ENCODE measurements around the gene LINGO4.
"Not testable (repeated sequence)": the region's sequence is repeated elsewhere in the genome, so short reads cannot be mapped to it uniquely, and the experiment has no call there.

Gene LINGO4

DNA sequence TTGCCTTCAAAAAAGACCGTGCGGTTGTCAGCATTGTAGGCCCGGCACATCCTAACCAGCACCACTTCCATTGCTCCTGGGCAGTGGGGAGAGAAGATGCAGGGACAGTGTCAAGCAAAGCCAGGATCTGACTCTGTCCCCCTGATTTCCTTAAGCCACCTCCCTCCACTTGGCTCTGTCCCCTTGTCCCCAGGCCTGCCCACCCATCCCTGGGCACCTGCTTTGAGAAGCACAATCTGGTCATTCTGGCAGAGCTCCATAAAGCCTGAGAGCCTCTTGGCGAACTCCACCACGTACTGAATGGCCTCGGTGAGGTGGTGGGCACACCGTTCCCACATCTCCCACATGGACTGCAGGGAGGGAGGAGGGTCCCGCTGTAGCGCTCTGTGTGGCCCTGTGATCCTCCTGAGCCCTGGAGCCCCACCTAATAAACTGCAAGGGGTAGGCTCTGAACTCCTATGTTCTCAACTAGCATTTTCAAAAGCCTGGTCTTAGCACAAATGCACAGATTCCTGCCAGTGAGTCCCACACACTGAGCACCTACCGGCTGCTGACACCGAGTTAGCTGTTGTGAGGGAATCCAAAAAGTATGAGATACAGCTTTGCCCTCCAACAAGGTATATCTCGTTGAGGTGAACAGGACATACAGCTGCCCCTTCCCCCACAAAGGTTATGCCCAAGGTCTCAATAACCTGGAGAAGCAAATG, 8.2 kb upstream of the LINGO4 start:
- no peak for DNase-seq

DNA sequence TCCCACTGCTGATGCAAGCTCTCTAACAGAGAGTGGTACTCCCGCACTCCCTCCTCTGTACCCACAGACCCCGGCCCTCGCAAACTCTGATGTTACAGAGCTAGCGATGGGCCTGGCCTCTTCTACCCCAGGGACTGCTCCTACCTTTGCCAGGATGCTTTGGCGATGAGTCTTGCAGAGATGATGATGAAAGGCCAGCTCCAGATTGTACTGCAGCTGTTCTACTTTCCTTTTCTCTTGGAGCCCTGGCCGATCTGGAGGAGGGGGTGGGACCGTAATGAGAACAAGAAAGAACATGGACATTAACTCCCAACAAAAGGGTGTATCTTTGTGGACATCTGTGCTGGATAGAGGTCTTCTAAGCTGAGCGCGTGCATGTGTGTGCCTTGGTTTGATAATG, 6.0 kb upstream of the LINGO4 start:
- no peak for DNase-seq

DNA sequence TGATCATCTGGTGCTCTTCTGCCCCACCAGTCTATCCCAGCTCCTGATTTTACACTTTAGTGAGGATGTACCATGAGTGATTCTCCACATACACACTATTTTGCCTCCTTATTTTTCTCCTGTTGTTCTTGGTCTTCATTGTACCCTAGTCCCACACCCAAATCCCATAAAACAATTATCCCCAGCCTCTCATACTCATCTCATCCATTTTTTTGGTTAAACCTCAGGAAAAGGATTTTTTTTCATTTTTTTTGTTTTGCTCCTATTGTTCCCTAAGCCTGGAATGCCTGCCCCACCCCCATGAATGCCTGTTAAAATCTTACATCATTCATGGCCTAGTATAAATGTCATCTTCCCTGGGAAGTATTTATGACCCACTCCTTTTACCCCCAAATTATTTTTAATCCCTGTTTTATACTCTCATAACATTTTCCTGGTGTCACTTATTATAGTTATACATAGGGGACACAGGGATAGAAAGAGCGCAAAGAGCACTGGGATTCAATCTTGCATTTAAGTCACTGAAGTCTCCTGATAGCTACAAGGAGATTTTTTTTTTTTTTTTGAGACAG, 4.9 kb upstream of the LINGO4 start:
- no peak for DNase-seq

DNA sequence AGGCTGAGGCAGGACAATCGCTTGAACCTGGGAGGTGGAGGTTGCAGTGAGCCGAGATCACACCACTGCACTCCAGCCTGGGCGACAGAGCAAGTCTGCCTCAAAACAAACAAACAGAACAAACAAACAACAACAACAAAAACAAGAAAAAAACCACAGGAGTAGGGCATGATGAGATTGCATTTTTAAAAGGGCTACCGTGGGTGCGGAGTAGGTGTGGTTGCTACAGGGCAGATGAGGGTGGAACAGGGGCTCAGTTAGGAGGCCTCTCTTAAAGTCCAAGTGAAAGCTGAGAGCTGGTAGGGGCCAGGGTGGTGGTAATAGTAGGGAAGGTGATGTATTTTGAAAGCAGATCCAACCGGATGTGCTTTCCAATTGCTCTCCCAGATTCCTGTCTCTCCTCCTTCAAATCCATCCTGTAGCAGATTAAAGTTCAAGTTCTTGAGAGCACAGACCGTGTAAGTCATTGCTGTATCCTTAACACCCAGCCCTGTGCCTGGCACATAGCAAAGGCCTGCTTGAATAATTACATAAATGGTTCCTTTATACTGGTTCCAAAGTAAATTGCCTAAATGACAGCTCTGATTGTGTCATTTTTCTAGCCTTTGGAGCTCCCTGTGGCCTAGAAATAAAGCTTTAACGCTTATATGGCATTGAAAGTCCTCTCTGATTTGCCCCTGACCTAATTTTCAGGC, 4.2 kb upstream of the LINGO4 start:
- no peak for DNase-seq

DNA sequence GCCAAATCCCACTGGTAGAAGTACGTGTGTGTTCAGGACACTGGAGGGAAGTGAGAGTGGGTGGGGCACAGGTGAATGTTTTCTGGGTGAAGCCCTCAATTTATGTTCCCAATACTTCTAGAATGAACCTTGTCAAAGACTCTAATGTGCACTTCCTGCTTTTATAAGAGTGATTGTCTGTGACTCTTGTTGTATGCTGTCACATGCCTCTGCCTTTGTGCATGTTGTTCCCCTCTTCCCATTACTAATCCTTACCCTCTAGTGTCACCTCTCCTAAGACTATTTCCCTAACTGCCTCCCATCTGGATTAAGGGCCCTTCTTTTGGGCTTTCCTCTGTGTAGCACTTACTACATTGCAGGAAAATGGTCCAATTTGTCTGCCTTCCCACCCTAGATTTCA, 2.5 kb upstream of the LINGO4 start:
- no peak for DNase-seq

DNA sequence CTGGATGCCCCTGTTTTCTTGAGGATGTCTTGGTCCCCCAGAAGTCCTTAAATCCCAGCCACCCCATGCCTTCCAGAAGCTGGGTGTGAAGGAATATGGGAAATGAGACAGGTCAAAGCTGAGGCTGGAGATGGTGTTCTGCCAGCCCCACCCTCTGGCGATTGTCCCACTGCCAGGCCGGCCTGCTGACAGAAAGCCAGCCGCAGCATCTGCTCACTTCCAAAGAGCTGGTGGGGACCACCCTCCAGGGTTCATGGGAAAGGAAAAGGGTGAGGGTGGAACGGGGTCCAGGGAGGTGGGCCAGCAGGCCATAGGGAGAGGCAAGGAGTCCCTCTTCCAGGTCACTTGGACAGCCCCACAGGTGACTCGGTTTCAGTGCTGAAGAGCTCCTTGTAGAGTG, 1.9 kb upstream of the LINGO4 start:
- DNase-seq = no peak

DNA sequence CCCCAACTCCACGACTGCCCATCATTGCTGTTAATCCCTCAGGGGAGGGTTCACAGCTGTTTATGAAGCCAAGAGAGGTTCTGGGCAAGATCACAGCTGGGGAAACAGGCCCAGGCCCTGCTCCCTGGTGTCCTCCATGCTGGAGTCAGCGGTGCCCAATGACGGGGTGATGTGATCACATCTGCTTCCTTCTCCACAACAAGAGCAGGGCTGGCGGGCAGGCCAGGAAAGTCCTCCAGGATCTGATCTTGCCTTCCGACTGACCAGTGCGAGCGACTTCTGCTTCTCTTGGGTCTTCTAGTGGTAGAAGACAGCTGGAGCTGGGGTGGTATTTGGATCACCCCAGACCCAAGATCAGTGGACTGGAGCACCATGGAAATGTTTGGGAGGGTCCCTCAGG, 951 bp upstream of the LINGO4 start:
- no peak for DNase-seq

DNA sequence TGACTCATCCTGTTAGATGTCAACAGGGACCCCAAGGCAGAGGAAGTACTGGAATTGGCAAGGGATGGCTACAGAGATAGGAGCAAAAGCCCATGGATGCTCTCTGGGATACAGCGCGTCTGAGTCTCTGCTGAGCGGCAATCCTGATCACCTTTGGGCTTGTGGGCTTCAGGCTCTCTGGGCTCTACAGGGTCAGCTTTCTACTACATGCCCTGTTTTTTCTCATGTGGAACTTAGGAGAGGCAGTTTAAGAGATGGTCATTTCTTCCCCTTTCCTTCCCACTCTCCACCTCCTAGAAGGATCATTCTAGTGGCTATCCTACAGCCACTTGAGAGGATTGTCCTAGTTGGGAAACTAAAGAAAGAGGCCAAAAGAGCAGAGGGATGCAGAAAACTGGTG, 1.3 kb downstream of the LINGO4 start:
- no peak for DNase-seq

DNA sequence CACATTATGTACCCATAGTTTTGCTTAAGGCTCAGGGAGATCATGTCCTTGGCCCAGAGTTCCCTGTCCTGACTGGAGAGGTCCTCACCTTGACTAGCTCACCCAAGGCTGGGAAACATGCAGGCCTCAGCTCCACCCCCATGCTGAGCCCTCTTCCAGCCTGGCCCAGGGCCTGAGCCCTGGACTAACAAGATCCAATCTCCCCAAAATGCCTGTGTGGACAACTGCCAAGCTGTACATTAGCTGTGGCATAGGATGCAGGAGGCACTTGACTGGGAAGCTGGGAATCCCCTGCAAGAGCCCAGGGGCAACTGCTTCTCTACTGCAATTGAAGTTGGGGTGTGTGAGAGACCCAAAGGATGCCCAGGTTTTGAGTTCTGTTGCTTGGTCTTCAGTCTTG, 2.1 kb downstream of the LINGO4 start:
- no peak for DNase-seq

DNA sequence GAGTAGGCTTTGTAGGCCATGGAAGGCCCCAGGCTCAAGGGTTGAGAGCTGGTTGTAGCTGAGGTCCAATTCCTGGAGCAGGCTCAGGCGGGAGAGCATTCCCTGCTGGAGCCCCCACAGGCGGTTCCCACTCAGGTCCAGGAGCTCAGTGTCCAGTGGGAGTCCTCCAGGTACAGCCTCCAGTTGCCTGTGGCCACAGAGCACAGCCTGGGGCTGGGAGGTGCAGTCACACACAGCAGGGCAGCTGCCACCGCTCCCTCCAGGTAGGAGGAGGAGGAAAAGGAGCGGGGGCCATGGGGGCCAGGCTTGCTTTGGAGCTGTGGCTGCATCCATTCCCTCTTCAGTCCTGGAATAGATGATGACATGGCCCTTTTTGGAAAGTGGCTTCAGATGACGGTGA, 2.8 kb downstream of the LINGO4 start:
- DNase-seq = no peak

DNA sequence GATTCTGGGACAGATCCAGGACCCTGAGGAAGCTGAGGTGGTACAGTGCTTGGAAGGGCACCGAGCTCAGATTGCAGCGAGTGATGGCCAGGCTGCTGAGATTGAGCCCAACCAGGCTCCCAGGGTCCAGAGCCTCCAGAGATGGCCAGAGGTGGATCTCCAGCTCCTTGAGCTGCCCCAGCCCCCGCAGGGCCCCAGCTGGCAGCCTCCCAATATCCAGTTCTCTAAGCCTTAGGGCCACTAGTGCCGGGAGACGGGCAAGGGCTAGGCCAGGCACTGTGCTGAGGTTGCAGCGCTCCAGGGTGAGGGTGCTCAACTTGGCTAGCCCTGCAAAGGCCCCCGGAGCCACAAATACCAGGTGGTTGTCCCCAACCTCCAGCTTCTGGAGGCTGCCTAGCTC, 3.4 kb downstream of the LINGO4 start:
- DNase-seq = no peak

DNA sequence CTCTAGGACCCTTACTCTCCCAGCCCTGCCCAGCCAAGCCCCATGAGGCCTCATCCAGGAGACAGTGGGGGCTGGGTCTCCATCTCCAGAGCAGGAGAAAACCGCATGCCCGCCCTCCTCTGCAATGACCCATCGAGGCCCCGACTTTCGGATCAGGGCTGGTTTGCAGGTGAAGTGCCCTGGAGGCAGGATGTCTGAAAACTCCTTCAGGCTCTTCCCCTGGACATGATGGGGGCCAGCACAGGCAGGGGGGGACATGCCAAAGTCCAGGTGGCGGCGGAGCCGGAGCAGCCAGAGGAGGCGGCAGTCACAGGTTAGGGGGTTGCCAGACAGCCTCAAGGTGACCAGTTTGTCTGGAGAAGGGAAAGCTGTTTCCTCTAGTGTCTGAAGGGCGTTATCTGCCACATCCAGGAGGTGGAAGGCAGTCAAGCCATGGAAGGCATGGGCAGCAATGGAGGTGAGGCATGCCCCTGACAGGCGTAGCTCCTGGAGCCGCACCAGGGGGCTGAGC, 3.9 kb downstream of the LINGO4 start:
- DNase-seq = no peak

DNA sequence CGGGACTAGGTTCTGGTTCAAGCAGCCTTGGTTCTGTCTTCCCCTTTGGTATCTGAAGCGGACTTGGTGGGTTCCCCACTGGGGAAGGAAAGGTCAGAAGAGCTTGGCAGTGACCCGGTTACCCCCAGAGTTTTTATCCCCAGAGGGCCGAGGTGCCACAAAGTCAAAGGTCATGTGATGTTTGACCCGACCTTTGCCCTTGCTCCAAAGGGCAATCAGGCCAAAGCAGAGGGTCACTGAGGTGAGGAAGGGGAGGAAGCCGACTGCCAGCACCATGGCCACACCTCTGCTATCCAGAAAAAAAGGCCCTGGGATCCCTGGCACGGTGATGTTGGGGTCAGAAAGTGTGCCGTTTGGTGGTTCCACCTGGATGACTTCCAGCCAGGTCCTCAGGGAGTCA, 4.4 kb downstream of the LINGO4 start:
- DNase-seq = no peak

DNA sequence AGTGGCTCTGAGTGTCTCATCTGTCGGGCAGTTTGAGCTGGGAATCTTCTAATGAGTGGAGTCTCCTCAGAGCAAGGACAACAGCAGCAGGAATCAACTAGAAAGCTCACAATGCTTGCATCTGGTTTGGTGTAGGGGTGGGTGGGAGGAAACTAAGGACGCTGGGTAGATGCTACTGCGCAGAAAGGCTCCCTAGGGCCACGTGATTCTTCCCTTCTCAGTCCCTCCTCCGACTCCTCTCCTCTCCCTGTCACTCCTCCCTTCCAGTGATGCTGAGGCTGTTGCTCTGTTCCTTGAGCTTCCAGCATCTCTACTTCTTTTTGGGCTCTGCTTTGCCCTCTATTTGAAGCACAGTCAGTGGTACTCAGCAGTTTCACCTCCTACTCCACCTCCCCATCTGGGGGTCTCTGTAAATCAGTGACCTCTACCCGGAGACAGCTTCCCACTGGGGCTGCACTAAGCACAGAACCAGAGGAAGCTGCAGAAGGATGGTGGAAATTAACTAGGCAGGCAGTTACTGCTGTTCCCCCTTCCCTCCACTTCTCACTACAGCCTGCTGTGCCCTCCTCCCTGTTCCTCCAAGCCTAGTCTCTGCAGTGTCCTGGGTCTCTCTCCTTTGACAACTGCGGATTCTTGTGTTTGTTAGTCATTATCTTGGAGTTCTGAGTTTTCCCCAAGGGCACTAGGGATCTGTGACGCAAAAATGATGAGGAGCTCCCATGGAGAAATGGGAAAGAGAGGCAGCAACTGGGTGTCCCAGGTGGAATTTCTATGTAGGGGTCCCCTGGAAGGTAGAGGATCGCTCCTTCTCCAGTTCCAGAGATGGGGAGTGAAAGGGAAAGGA, 5.8 kb downstream of the LINGO4 start:
- peak; percentile 3 to 27 for DNase-seq

DNA sequence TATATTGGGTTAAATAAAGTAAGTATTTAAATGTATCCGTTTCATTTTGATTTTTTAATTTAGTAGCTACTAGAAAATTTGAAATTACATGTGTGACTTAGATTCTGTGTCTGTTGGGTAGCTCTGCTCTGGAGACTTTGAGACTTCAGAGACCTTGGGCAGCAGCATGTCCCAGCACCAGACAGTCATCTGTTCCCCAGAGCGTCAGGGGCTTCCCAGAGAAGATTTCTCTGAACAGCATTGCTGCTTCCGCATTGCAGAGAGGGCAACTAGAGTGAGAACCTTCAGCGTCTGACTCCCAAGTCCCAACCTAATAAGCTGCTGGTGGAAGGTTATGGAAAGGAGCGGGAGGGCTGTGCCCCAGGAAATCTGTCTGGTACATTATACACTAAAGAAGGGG, 6.6 kb downstream of the LINGO4 start:
- peak; percentile 51 to 62 for DNase-seq

DNA sequence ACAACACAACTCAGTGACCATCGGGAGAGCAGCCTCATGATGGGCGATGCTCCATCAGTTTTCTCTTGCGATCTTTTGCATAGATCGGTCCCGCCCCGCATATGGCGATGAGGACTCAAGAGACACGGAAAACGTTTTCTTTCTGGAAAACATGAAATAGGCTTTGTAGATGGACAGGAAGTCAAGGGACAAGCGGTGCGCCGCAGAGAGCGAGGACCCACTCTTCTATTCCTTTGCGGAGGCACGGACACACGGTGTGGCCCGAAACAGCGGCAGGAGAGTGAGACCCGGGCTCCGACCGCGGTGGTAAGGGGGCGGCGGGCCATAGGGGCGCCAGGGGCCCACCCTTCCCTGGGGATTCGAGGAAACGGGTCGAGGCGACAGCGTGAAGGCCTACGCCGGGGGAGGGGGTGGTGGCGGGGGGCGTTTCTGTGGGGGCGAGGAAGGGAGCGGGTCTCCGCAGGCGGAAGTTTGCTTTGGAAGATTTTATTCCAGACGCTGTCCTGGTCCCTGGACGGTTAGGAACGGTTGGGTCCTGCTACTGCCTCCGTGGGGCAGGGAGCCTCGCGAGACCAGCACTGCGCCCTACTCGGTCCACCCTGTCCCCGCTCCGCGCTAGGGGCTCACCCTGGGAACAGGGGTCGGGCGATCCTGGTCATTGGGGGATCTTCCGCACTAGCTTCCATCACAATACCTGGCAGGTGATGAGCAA, 14.1 kb downstream of the LINGO4 start:
- DNase-seq = no peak

DNA sequence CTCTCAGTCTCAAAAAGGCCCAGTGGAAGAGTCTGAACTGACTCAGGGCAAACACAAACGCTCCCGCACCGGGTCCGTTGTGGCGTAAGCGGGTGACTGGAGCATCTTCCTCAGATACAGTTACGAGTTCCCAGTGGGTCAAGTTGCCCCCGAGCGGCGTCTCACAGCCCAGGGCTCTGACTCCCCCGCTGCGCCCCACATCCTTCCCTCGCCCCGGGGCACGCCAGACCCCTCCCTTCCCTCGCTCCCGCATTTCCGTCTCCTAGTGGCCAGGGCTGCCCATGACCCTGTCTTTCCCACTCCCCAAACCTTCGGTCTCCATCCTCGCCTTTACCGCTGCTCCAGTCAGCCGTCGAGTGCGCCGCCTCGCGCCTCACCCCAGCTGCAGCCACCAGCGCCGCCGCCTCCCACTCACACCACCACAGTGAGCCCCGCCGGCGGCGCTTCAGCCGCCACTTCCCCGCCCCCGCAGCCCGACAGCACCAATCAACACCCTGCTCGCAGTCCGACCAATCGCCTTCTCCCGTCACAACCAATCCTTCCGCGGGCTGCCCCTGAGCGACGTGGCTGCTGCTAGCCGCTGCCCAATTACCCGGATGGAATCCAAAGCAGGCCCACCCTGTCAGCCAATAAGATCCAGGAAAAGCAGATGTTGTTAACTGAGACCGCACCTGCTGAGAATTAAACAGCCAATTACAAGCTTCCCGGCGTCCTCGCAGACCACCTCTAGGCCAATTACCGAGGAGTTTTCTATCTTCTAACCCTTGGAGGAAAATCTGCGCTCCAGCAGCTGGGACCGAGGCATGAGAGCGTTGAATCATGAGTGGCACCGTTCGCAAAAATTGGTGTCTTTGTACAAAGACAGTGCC, 14.9 kb downstream of the LINGO4 start, which contains the start of gene TDRKH:
Gene TDRKH, minus strand, starts transcription at position 430 of the 869 bp plus-strand sequence. CDS start 7,478 bp downstream, outside the sequence.
- DNase-seq = peak; percentile 100

DNA sequence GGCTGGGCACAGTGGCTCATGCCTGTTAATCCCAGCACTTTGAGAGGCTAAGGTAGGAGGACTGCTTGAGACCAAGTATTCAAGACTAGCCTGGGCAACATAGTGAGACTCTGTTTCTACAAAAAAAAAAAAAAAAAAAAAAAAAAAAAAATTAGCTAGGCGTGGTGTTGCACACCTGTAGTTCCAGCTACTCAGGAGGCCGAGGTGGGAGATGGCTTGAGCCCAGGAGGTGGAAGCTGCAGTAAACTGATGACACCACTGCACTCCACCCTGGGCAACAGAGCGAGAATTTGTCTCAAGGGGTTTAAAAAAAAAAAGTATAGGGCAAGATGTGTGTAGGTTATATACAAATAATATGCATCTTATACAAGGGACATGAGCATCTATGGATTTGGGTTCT, 17.5 kb downstream of the LINGO4 start:
- no peak for DNase-seq

DNA sequence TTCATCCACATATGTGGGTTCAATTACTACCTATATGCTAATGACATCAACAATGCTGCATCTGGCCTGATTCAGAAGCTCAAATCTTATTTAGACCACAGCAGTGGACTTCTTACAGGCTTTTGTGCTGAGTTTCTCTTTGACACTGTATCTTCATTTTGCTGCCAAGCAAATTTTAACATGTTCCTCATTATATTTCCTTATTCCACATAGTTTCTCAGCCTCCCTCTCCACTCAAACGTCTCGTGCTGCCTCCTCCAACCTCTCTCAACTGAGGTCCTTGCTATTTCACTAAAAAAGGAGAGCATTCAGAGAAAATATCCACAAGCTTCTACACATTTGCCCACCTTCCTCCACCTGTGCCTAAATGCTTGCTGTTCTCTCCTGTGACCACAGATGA, 21.4 kb downstream of the LINGO4 start:
- DNase-seq = no peak

DNA sequence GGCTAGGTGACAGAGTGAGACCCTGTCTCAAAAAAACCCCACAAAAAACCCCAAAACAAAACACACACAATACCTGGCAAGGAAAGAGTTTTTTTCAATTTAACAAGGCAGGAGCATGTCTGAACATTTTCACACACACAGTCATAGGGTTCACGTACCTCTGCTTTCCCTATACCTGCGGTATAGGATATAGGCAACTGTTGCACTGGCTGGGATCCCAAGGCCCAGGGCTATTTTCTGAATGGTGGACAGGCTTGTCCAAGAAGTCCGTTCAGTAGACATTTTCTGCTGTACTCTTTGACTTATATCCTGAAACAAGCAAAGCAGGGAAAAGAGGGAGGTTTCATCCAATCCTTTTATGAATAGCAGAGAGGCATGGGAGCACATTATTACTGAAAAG, 22.5 kb downstream of the LINGO4 start:
- DNase-seq = no peak

DNA sequence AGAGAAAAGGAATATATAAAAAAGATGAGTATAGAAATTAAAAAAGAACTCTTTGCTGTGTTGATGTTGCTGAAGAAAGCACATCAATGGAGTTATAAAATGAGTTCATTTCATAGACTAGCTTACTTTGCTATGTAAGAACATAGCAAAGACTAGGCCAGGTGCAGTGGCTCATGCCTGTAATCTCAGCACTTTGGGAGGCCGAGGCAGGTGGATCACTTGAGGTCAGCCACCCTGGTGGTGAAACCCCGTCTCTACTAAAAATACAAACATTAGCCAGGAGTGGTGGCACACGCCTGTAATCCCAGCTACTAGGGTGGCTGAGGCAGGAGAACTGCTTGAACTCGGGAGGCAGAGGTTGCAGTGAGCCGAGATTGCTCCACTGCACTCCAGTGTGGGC, 23.2 kb downstream of the LINGO4 start:
- DNase-seq = not testable (repeated sequence)

DNA sequence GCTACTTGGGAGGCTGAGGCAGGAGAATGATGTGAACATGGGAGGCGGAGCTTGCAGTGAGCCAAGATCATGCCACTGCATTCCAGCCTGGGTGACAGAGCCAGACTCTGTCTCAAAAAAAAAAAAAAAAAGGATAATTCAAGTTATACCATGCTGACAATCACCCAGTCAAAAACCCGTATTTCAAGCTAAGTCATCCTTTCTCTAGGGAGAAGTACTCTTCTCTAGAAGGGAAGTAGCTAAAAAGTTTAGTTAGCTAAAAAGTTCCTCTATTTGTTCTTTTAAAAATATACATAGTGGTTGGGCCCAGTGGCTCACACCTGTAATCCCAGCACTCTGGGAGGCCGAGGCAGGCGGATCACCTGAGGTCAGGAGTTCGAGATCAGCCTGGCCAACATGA, 24.5 kb downstream of the LINGO4 start:
- not testable (repeated sequence) for DNase-seq

Data from Kasumi-1 (cell line).